Activated CD8-positive, alpha-beta T cell treated with anti-CD3 and anti-CD28 coated beads, Interleukin-2, amount 10 ng/mL, durations not matched to agents 7 days and 5 days (primary cell): Measurements from ENCODE around the gene TRIM67. TPM values are rescaled to one million over a fixed set of nuclear protein-coding genes. Genes with fewer than 3 reads are reported as not detected.

Source experiments
- ATAC-seq: fragments of 150-1000 bp; cut with Tn5 transposase; one replicate; pipeline ENCODE4 v1.10.0; 2021; ENCODE audit warnings: moderate library complexity
- CTCF ChIA-PET: fragments of 350-600 bp; sonication (Branson Sonifier 250); formaldehyde crosslinking; loops from one replicate; lab custom pipeline; 2021; ENCODE audit warnings: antibody characterized with exemption; lab: Charles Lee
- POLR2A ChIA-PET: fragments of 350-600 bp; sonication (Branson Sonifier 250); formaldehyde crosslinking; loops from one replicate; lab custom pipeline; 2021; ENCODE audit warnings: antibody characterized with exemption; lab: Charles Lee
- DNase-seq: peaks from one replicate; pipeline ENCODE4 v3.0.0-alpha.2; 2020
- H3K27ac Mint-ChIP-seq: one replicate; pipeline ENCODE4 v1.8.0; 2021; ENCODE audit warnings: mild to moderate bottlenecking, mixed read lengths
- H3K27me3 Mint-ChIP-seq: one replicate; pipeline ENCODE4 v1.8.0; 2021; ENCODE audit warnings: low read depth, mixed read lengths
- H3K36me3 Mint-ChIP-seq: one replicate; pipeline ENCODE4 v1.8.0; 2021; ENCODE audit warnings: low read depth, mixed read lengths
- H3K4me1 Mint-ChIP-seq: one replicate; pipeline ENCODE4 v1.8.0; 2021; ENCODE audit warnings: low read depth, mixed read lengths
- H3K4me3 Mint-ChIP-seq: one replicate; pipeline ENCODE4 v1.8.0; 2021; ENCODE audit warnings: mild to moderate bottlenecking, mixed read lengths
- H3K9me3 Mint-ChIP-seq: one replicate; pipeline ENCODE4 v1.8.0; 2022; ENCODE audit warnings: mixed read lengths; ENCODE audit not compliant: insufficient read depth
- total RNA-seq, 2 experiments: library from RNA; stranded (reverse); gene quantifications; one replicate each; pipeline ENCODE4 v1.2.3, GENCODE V29; 2021

Gene TRIM67
- total RNA-seq, 2 experiments from 2014 or later: not detected

DNA sequence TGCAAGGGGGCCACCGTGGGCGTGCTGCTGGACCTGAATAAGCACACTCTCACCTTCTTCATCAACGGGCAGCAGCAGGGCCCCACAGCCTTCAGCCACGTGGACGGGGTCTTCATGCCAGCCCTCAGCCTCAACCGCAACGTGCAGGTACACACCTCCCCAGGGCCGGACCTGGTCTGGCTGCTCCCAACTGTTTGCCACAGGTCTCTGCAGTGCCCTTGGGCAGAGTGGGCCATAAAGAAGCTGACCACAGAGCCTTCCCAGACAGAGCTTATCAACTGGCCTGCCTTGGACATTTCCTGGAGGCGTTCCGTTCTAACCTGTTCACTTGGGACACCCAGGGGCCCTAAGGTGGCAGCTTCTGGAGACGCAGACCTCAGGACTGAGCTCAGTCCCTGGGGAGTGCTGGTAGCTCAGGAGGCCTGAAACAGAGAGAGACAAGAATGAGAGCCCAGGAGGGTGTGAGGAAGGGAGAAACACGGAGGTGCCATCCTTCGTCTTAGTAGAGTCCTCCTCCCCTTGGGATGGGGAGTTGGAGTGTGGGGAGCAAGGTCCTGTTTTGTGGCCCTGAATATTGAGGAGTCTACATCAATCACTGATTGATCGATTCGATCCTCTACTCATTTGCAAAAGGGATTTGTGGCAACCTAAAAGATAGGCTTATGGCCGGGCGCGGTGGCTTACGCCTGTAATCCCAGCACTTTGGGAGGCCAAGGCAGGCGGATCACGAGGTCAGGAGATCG, 52.1 kb downstream of the TRIM67 start:
- CTCF ChIA-PET: interaction anchor here (1.5 kb wide), 1 partner anchor 298 kb away, joined by 4 read pairs; no protein-coding TSS in a partner anchor
- H3K9me3 Mint-ChIP-seq: no peaks in the 10 kb centered on the region
- no peaks in the 10 kb centered on the region for H3K27me3 Mint-ChIP-seq
- peaks cover 26% of the 10 kb centered on the region for H3K4me1 Mint-ChIP-seq
- H3K36me3 Mint-ChIP-seq: no peaks in the 10 kb centered on the region
- H3K4me3 Mint-ChIP-seq: no peak overlapping the region
- POLR2A ChIA-PET: no interaction called here
- ATAC-seq: no peak
- no peak overlapping the region for H3K27ac Mint-ChIP-seq
- no peak for DNase-seq

DNA sequence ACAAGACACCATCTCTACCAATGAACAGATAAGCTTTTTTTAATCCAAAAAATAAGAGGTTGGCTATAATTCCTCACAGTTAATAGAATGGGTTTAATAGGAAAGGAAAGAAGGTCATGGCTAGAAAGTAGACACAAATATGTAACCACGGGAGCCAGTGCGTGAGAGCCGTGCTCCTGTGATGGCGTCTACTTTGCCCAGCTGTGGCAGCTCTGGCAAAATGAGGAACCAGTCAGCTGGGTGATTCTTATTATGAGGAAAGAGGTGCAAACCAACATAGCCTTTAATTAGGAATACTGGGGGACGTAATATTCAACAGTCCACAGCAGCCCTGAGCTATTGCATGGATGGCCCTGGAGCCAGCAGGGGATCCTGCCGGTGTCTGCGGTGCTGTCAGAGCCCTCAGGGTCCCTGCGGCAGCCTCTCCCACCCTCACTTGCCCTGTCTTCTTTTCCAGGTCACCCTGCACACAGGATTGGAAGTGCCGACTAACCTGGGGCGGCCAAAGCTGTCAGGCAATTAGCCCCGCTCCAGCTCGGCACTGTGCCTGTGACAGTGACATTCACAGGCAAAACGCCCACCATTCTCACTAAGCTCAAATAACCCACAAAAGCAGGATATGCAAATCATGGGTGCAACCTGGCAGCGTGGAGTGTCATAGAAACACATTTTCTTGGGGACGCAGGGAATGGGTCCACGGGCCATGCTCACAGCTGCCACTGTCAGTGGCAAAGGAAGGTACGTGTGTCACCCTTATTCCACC, 53.2 kb downstream of the TRIM67 start:
- DNase-seq (no peak), ATAC-seq (no peak)
- Mint-ChIP-seq H3K4me3 (no peak overlapping the region), H3K27ac (no peak overlapping the region), H3K4me1 (peaks cover 26% of the 10 kb centered on the region), H3K36me3 (no peaks in the 10 kb centered on the region), H3K27me3 (no peaks in the 10 kb centered on the region), H3K9me3 (no peaks in the 10 kb centered on the region)
- POLR2A ChIA-PET: interaction anchor here (0.7 to 0.8 kb wide), 2 partner anchors 18 to 123 kb away, joined by 3 read pairs; partner anchors contain the start of gene SPRTN
- CTCF ChIA-PET: interaction anchor here (1.1 to 1.5 kb wide), 3 partner anchors 299 to 573 kb away, joined by 3 to 4 read pairs (median 3); no protein-coding TSS in a partner anchor

DNA sequence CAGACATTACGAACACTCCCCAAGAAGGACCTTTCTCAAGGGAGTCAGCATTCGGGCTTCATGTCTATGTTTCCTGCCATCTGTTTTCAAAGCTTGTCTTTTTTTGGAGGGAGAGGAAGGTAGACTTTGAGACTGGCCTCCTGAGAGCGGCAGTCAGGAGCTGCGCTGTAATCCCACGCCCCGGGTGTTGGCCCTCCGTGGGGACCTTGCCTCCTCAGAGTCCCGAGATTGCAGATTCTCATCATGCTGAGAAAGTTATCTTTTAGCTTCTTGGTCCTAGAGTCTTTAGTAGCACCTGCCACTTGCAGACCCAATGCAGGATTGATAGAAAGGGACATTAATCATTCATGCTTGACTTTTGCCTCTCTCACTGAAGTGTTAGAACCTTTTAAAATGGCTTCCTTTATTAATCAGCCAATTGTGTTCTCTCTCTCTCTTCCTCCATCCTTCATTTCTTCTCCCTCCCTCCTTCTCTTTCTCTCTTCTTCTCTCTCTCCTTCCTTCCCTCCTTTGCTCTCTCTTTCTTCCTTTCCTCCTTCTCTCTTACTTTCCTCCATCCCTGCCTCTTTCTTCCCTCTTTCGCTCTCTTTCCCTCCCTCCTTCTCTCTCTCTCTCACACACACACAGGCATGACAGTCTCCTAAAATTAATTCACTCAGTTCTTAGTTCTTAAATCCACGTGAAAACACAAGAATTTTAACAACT, 54.0 kb downstream of the TRIM67 start:
- no peaks in the 10 kb centered on the region for H3K36me3 Mint-ChIP-seq
- H3K27me3 Mint-ChIP-seq: no peaks in the 10 kb centered on the region
- no peak for DNase-seq
- ChIA-PET CTCF (interaction anchor here (1.1 to 1.5 kb wide), 3 partner anchors 299 to 574 kb away, joined by 3 to 4 read pairs (median 3); no protein-coding TSS in a partner anchor), POLR2A (interaction anchor here (0.7 kb wide), 1 partner anchor 122 kb away, joined by 3 read pairs; the partner anchor contains the start of gene SPRTN)
- H3K27ac Mint-ChIP-seq: no peak overlapping the region
- H3K4me3 Mint-ChIP-seq: no peak overlapping the region
- peaks cover 26% of the 10 kb centered on the region for H3K4me1 Mint-ChIP-seq
- H3K9me3 Mint-ChIP-seq: no peaks in the 10 kb centered on the region
- no peak for ATAC-seq

DNA sequence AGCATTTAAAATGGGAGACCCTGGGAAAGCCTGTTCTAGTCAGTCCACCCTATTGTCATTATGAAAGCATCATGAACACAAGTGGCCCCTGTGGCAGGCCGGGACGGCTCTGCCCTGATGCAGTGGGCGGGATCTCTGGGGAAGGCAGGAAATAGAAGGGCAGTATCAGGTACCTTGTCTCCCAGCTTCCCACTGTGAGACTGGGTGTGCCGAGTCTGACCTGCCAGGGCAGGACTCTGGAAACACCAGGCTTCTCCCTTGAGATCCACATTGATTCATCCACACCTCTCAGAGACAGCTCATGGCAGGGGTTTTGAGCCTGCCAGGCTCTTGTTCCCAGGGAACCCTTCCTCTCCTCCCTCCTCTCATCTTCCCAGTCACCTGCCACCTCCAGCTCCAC, 54.6 kb downstream of the TRIM67 start:
- CTCF ChIA-PET: no interaction called here
- Mint-ChIP-seq H3K36me3 (no peaks in the 10 kb centered on the region), H3K4me1 (peaks cover 20% of the 10 kb centered on the region), H3K27ac (no peak overlapping the region), H3K27me3 (no peaks in the 10 kb centered on the region), H3K9me3 (no peaks in the 10 kb centered on the region), H3K4me3 (no peak overlapping the region)
- POLR2A ChIA-PET: no interaction called here
- ATAC-seq (no peak), DNase-seq (no peak)

DNA sequence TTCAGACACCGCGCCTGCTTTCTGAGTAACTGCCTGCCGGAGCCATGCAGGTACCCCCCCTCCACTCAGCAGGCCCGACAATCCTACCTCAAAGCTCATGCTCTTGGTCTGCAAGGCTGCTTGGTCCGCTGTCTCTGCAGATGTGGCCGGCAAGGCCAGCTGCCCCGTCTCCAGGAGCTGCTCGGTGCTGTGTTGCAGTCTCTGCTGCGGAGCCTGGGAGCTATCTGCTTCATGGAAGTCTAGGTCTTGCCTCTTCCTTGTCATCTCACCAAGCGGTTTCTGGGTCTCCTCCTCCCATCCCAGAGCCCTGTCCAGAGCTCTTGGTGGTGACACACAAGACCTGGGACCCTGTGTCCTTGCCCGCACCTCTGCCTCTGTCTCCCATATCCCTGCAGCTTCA, 55.2 kb downstream of the TRIM67 start:
- Mint-ChIP-seq H3K4me1 (peaks cover 15% of the 10 kb centered on the region), H3K36me3 (no peaks in the 10 kb centered on the region), H3K27ac (no peak overlapping the region), H3K9me3 (no peaks in the 10 kb centered on the region), H3K27me3 (no peaks in the 10 kb centered on the region), H3K4me3 (no peak overlapping the region)
- ATAC-seq (no peak), DNase-seq (no peak)
- ChIA-PET CTCF (no interaction called here), POLR2A (no interaction called here)

DNA sequence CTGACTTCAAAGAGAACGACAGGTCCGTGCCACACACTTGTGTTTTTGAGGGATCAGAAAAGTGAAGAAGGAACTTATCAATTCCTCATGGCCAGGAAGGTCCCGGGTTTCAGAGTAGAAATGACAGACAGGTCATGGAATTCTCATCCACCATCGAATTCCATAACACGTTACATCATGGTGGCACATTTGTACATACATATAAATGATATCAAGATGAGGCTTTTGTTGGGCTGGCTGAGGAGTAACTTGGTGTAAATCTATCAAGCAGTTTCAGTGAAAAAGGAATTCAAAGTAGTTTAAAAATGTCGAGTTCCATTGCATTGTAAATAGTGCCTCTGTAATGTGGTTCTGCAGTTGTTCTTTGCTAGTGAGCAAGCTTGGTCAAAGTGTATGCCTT, 56.2 kb downstream of the TRIM67 start:
- ATAC-seq (no peak), DNase-seq (no peak)
- Mint-ChIP-seq H3K9me3 (no peaks in the 10 kb centered on the region), H3K36me3 (peaks cover 5% of the 10 kb centered on the region), H3K4me3 (no peak overlapping the region), H3K27me3 (no peaks in the 10 kb centered on the region), H3K4me1 (peaks cover 13% of the 10 kb centered on the region), H3K27ac (no peak overlapping the region)
- CTCF ChIA-PET: no interaction called here
- POLR2A ChIA-PET: no interaction called here

DNA sequence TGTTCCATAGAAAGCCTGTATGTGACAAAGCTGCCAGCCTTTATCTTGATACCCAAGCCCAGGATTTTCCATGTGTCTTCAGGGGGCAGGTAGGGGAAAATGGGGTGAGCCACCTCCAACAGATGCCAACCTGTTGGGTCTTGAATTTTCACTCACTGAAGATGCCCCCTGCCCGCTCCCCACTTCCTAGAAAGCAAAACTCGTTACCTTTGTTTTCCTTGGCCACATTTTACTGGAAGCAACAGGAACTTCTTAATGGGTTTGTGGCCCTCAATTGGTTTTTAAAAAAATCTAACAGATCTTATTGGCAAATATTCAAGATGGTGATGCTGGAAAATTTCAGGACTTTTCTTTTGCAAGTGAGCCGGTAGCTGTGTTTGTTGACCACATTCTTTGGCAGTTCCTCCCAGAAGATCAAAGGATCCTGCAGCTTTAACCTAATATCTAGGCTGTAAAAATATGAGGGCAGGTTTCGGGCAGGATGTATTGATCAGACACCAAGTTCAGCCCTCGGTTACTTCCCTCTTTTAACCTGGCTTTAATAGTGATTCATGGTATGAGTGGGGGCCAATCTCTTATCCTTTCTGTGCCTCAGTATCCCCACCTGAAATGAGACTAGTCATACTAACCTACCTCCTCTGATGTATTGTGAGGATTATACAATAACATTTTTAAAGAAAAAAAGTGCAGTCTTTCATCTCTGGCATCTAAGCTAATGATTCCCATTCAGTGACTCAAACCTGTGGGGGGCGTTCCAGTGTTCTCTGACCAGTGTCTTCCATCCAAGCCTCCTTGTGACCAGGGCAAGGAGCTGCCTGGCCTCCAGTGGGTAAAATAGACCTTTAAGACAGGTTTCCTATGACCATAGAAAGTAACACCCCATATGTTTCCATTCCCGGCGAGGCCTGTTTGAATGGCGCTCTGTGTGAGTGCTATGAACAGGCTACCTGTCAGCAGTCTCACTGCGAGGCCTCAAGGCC, 57.9 kb downstream of the TRIM67 start:
- Mint-ChIP-seq H3K27ac (no peak overlapping the region), H3K36me3 (peaks cover 7% of the 10 kb centered on the region), H3K4me3 (no peak overlapping the region), H3K4me1 (peaks cover 13% of the 10 kb centered on the region), H3K27me3 (no peaks in the 10 kb centered on the region), H3K9me3 (no peaks in the 10 kb centered on the region)
- ChIA-PET POLR2A (no interaction called here), CTCF (no interaction called here)
- ATAC-seq (no peak), DNase-seq (no peak)

DNA sequence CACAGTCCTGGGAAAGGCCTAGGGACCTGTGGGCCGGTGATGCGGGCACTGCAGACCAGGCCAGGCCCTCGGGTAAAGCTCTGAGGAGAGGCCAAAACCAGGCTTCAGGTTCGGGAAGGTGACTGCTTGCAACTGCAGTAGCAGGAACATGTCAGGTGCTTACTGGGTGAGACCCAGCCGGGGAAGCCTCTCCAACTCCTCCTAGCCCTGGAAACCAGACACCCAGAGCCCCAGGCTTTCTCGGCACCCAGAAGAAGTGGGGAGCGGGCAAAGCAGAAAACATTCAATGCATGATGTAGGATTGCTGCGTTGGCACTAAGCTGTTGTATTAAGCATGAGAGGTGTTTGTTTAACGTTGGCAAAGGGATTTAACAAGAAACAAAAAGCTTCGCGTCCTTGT, 58.9 kb downstream of the TRIM67 start:
- ChIA-PET CTCF (no interaction called here), POLR2A (no interaction called here)
- no peaks in the 10 kb centered on the region for H3K9me3 Mint-ChIP-seq
- peaks cover 3% of the 10 kb centered on the region for H3K4me1 Mint-ChIP-seq
- H3K4me3 Mint-ChIP-seq: no peak overlapping the region
- ATAC-seq (no peak), DNase-seq (no peak)
- H3K36me3 Mint-ChIP-seq: peaks cover 15% of the 10 kb centered on the region
- H3K27me3 Mint-ChIP-seq: no peaks in the 10 kb centered on the region
- H3K27ac Mint-ChIP-seq: no peak overlapping the region

DNA sequence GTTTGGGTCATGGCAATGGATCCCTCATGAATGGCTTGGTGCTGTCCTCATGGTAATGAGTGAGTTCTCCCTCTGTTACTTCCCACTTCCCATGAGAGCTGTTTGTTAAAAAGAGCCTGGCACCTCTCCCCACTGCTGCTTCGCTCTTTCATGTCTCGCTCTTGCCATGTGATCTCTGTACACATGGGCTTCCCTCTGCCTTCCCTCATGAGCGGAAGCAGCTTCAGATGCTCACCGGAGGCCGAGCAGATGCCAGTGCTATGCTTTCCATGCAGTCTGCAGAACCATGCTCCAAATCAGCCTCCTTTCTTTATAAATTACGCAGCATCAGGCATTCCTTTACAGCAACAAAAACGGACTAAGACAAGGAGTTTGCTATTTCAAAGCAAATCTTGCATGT, 64.3 kb downstream of the TRIM67 start:
- CTCF ChIA-PET: no interaction called here
- H3K36me3 Mint-ChIP-seq: peaks cover 46% of the 10 kb centered on the region
- H3K4me1 Mint-ChIP-seq: no peaks in the 10 kb centered on the region
- DNase-seq: no peak
- no peak overlapping the region for H3K4me3 Mint-ChIP-seq
- no peaks in the 10 kb centered on the region for H3K9me3 Mint-ChIP-seq
- H3K27me3 Mint-ChIP-seq: no peaks in the 10 kb centered on the region
- no peak for ATAC-seq
- H3K27ac Mint-ChIP-seq: no peak overlapping the region
- POLR2A ChIA-PET: interaction anchor here (2.0 kb wide), 1 partner anchor 14 kb away, joined by 4 read pairs; no protein-coding TSS in a partner anchor

DNA sequence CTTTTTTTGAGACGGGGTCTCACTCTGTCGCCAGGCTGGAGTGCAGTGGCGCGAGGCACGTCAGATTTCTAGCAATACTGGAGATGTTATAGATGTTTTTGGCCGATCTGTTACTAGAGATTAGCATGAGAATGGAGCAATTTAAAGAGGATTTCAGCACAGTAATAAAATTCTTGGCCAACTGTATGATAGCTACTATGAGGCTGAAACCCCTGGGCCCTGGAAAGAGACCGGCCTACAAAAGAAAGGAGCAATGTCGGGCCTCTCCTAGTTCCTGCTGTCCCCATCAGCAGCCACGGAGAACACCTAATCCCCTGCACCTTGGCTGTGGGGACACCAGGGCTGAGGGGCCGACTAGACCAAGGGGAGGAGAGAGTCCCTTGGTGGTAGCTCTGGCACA, 69.7 kb downstream of the TRIM67 start:
- ChIA-PET CTCF (no interaction called here), POLR2A (no interaction called here)
- H3K4me3 Mint-ChIP-seq: no peak overlapping the region
- peaks cover 6% of the 10 kb centered on the region for H3K4me1 Mint-ChIP-seq
- ATAC-seq: no peak
- peaks cover 50% of the 10 kb centered on the region for H3K36me3 Mint-ChIP-seq
- H3K27ac Mint-ChIP-seq: no peak overlapping the region
- no peaks in the 10 kb centered on the region for H3K27me3 Mint-ChIP-seq
- no peak for DNase-seq
- H3K9me3 Mint-ChIP-seq: no peaks in the 10 kb centered on the region
